Measurements from ENCODE around the gene ADCY5.

The ADCY5 gene

DNA sequence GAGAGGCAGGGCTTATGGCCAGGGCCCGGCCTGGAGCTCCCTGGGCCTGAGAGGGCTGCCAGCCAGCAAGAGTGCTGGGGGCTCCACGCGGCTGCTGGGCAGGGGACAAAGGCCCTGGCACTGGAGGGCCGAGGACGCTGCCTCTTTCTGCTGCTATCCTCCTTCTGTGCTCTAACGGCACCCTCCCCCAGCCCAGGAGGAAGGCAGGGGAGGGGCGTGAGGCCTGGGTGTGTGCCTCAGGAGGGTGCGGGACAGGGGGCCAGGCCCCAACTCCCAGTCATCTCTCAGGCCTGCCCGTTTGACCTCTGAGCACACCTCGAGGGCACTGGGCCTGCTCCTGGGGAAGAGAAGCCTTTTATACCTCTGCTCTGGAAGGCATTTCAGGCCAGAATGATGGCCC is 115.5 kb downstream of the ADCY5 start:
- H3K4me3 ChIP-seq (ENCODE audit: low read depth, low read length) = no peak overlapping the region
- TF ChIP-seq, protein P1, sequence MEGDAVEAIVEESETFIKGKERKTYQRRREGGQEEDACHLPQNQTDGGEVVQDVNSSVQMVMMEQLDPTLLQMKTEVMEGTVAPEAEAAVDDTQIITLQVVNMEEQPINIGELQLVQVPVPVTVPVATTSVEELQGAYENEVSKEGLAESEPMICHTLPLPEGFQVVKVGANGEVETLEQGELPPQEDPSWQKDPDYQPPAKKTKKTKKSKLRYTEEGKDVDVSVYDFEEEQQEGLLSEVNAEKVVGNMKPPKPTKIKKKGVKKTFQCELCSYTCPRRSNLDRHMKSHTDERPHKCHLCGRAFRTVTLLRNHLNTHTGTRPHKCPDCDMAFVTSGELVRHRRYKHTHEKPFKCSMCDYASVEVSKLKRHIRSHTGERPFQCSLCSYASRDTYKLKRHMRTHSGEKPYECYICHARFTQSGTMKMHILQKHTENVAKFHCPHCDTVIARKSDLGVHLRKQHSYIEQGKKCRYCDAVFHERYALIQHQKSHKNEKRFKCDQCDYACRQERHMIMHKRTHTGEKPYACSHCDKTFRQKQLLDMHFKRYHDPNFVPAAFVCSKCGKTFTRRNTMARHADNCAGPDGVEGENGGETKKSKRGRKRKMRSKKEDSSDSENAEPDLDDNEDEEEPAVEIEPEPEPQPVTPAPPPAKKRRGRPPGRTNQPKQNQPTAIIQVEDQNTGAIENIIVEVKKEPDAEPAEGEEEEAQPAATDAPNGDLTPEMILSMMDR (IDR thresholded peaks at IDR 0.05; ENCODE audit: low read depth, low read length, missing control alignments) = no peak
- in situ Hi-C loops (cut with HindIII; ENCODE audit: low sequenced_read_pairs) = loop anchor here (25.0 kb wide), 1 partner anchor 229 kb away; no protein-coding TSS in a partner anchor
- no peak for DNase-seq (ENCODE audit: low read depth)

DNA sequence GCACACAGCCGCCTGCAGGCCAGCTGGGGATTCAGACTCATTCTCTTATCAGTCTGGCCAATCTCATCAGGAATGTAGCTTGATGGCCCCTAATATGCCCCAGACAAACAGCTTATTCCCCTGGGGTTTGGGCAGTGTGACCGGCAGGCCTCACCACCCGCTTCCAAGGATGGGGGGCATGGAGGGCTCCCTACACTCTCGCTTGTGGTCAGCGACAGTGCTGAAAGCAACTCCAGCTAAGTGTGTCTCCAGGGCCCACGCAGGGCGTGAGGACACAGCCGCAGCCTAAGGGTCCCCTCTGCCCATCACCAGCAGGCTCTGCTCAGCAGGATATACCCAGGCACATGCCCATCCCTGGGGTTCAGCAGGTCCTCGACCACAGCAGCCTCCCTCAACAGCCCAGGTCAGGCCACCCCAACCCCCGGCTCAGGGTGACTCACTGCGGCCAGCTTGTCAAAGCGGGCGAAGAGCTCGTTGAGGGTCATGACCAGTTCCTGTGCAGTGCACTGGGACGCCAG is 116.7 kb downstream of the ADCY5 start:
- in situ Hi-C loops (cut with HindIII; ENCODE audit: low sequenced_read_pairs) = loop anchor here (25.0 kb wide), 1 partner anchor 230 kb away; no protein-coding TSS in a partner anchor
- DNase-seq (ENCODE audit: low read depth) = no peak

DNA sequence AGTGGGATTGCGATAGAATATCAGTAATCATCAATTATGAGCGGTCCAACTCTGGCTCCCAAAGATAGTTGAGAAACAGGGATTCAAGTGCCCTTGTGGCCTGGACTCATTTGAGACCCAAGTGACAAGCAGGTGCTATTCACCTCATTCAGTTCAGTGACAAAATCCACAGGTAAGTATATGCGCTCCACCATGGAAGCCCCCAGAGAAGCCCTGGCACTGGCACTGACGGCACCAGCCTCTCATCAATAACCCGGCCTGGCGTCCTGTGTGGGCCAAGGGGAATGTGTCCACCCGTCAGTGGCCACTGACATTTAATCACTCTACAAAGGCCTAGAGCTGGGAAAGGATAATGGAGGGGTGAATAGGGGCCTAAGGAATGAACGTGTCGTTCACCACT is 117.2 kb downstream of the ADCY5 start:
- TF ChIP-seq, protein P1 (IDR thresholded peaks at IDR 0.05; ENCODE audit: low read depth, low read length, missing control alignments) = no peak
- in situ Hi-C loops (cut with HindIII; ENCODE audit: low sequenced_read_pairs) = loop anchor here (25.0 kb wide), 1 partner anchor 231 kb away; no protein-coding TSS in a partner anchor
- DNase-seq (ENCODE audit: low read depth) = no peak
- no peak overlapping the region for H3K4me3 ChIP-seq (ENCODE audit: low read depth, low read length)

More for the DNA sequence above, 116.7 kb downstream of the ADCY5 start:
- H3K4me3 ChIP-seq (ENCODE audit: low read depth, low read length) = no peak overlapping the region
- TF ChIP-seq, protein P1 (IDR thresholded peaks at IDR 0.05; ENCODE audit: low read depth, low read length, missing control alignments) = no peak

DNA sequence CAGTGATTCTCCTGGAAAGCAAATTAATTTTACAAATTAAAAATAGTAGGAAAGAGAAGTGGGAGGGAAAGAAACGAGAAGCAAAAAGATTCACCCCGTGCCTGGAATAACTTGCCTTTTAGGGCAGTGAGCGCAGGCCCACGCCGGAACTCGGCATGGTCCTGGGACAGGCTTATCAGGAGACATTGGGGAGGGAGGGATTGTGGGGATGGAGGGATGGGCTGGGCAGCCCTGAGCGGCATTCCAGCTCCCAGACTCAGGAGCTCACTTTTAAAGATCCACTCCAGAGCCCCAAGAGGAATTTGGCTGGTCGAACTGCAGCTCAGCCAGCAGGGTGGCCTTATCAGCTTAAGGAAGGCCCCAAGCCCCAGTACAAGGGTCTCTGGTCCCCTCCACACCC is 117.9 kb downstream of the ADCY5 start:
- TF ChIP-seq, protein P1 (IDR thresholded peaks at IDR 0.05; ENCODE audit: low read depth, low read length, missing control alignments) = no peak
- in situ Hi-C loops (cut with HindIII; ENCODE audit: low sequenced_read_pairs) = loop anchor here (25.0 kb wide), 1 partner anchor 231 kb away; no protein-coding TSS in a partner anchor
- no peak for DNase-seq (ENCODE audit: low read depth)
- no peak overlapping the region for H3K4me3 ChIP-seq (ENCODE audit: low read depth, low read length)

DNA sequence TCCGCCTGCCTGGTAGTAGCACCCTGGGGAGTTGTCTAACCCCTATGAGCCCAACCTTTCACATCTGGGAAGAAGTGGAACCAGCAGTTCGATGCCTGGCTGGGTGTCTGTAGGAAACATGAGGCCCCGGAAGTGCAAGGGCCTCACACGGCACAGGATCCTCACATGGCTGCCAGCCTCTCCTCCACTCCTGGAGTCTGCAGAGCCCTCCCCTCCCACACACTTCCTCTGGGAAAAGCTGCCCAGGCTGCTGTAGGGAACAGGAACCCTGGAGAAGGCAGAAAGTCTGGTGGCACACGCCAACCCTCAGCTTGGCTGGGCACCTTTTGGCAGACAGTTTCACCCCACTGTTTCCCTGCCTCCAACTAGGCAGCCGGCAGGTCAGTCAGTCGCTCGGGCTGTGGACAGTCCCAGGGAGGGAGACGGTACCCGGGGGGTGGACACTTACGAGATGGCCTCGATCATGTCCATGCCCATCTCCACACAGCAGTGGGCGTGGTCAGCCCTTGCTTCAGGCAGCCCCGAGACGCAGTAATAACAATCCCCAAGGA is 118.4 kb downstream of the ADCY5 start:
- in situ Hi-C loops (cut with HindIII; ENCODE audit: low sequenced_read_pairs) = loop anchor here (25.0 kb wide), 1 partner anchor 232 kb away; no protein-coding TSS in a partner anchor
- H3K4me3 ChIP-seq (ENCODE audit: low read depth, low read length) = no peak overlapping the region
- TF ChIP-seq, protein P1 (IDR thresholded peaks at IDR 0.05; ENCODE audit: low read depth, low read length, missing control alignments) = no peak
- DNase-seq (ENCODE audit: low read depth) = no peak

DNA sequence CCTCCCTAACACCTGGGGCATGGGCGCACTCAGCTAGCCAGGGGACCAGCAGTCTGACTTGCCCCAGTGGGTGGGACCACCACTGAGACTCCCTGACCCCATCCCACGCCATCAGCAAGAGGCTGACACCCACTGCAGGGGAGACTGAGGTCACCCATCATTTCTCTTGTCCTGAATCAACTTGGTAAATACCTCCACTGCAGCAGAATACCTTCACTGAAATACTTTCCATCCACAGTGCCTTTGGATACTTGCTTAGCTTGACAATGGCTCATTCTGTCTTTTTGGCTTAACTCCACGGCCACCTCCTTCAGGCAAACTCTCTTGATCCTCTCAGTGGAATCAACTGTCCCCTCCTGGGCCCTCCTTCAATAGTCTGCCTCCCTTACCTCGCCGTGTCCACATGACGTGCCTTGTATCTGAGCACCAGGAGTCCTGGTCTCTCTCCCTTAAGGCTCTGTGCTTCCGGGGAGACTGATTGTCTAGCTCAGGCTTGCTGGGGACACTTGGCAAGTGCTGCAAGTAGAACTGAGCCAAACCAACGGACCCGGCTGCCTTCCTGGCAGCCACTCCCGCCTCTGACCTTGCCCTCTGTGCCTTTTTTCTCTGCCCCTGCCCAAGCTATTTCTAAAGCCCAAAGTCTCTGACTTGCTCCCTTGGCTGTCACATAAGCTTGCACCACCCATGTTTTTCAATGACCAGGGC is 119.1 kb downstream of the ADCY5 start:
- no peak for DNase-seq (ENCODE audit: low read depth)
- no peak overlapping the region for H3K4me3 ChIP-seq (ENCODE audit: low read depth, low read length)
- in situ Hi-C loops (cut with HindIII; ENCODE audit: low sequenced_read_pairs) = loop anchor here (25.0 kb wide), 1 partner anchor 233 kb away; no protein-coding TSS in a partner anchor
- TF ChIP-seq, protein P1 (IDR thresholded peaks at IDR 0.05; ENCODE audit: low read depth, low read length, missing control alignments) = no peak
